D721Med (cell line): ENCODE data around the gene MRM1.

Experiments used
- DNase-seq: peaks from one replicate; pipeline ENCODE4 v3.0.0; 2011; ENCODE audit warnings: low spot score; ENCODE audit not compliant: insufficient read length
- FAIRE-seq: peaks from 2 replicates; lab custom pipeline; 2011; peaks lifted over from hg19 to GRCh38; lab: Jason Lieb, UNC
- TF ChIP-seq, protein P1 (sequence below): IDR thresholded peaks from 2 replicates; pipeline ENCODE4 v1.5.1; 2012; ENCODE audit warnings: mild to moderate bottlenecking, control low read depth; ENCODE audit not compliant: insufficient read depth; ENCODE audit errors: missing control alignments

MRM1 gene

GRCh38 chr17:36594626-36595401, 6.6 kb upstream of the MRM1 start:
- DNase-seq (no peak), FAIRE-seq (no peak)
- TF ChIP-seq, protein P1, sequence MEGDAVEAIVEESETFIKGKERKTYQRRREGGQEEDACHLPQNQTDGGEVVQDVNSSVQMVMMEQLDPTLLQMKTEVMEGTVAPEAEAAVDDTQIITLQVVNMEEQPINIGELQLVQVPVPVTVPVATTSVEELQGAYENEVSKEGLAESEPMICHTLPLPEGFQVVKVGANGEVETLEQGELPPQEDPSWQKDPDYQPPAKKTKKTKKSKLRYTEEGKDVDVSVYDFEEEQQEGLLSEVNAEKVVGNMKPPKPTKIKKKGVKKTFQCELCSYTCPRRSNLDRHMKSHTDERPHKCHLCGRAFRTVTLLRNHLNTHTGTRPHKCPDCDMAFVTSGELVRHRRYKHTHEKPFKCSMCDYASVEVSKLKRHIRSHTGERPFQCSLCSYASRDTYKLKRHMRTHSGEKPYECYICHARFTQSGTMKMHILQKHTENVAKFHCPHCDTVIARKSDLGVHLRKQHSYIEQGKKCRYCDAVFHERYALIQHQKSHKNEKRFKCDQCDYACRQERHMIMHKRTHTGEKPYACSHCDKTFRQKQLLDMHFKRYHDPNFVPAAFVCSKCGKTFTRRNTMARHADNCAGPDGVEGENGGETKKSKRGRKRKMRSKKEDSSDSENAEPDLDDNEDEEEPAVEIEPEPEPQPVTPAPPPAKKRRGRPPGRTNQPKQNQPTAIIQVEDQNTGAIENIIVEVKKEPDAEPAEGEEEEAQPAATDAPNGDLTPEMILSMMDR, result no peak

GRCh38 chr17:36597226-36597625, 4.2 kb upstream of the MRM1 start:
- FAIRE-seq (no peak), DNase-seq (no peak)

DNA sequence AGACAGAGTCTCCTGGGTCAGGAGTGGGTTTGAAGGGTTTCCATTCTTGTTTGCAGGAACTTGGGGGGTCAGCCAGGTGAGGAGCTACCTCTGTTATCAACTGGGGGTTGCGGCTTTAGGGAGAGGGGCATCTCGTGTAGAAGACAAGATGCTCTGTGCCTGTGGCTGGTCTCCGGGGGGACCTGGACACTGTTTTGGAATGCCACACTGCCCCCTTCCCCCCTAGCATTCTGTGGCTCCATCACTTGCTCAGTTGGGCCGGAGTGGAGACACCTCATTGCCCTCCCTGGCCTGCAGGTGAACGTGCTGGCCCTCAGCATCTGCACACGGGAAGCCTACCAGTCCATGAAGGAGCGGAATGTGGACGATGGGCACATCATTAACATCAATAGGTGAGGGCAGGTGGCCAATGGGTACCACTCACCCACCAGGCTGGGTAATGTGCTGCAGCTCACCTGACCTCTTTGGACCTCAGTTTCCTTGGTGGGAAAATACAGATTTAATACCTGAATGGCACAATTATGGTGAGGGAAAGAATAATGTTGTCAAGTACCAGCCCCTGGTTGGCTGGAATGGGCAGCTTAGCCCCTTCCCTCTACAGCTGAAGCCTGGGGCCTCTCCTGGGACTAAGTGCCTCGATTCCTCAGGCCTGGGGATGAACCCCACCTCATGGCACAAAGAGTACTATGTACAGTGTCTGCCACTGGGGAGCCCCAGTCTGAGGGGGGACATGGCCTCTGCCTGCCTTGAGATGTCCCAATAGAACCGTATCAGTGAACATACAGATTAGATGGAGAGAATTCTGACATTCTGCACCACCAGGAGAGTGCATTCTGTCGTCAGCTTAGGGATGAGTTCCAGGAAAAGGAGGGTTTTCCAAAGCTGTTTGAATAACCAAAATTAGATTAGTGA, 3.3 kb upstream of the MRM1 start:
- FAIRE-seq, result no peak
- TF ChIP-seq, protein P1, result no peak
- no peak for DNase-seq

More at GRCh38 chr17:36597226-36597625, 4.2 kb upstream of the MRM1 start:
- TF ChIP-seq, protein P1, result no peak

DNA sequence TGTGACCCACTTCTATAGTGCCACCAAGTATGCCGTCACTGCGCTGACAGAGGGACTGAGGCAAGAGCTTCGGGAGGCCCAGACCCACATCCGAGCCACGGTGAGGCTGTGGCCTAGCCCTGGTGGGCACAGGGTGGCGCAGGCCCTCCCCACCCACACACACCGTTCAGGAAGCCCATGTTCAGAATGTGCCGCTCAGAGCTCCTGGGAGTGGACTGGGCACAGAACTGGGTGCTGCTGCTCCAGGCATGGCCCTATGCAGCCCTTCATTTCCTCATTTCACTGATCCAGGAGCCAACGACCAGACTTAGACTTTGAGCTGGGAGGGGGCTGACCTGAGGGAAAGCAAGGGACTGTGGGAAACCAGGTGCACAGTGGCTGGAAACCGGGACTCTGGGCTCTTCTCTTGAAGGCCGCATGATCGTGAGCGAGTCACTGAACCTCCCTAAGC, 2.4 kb upstream of the MRM1 start:
- no peak for FAIRE-seq
- no peak for DNase-seq
- TF ChIP-seq, protein P1, result no peak

DNA sequence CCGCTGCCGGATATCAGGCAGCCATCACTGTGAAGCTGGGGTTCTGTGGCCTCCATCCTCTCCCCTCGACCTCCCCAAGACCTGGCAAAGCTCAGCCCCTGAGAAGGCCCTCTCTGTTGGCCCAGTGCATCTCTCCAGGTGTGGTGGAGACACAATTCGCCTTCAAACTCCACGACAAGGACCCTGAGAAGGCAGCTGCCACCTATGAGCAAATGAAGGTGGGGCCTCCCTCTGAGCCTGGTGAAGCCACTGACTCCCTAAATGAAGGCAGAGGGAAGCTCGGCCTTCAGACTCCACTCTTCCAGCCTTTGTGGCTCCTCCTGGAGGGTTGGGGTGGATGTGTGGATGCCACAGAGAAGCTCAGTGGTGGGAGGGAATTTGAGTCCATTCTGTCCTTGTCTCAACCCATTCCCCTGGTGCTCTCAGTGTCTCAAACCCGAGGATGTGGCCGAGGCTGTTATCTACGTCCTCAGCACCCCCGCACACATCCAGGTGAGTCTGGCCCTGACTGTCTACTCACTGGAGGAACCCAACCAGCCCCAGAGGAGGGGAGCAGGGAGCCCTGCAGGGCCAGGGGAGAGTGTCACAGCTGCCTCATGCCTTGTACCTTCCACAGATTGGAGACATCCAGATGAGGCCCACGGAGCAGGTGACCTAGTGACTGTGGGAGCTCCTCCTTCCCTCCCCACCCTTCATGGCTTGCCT, 1.7 kb upstream of the MRM1 start:
- TF ChIP-seq, protein P1, result no peak
- DNase-seq (no peak), FAIRE-seq (no peak)

DNA sequence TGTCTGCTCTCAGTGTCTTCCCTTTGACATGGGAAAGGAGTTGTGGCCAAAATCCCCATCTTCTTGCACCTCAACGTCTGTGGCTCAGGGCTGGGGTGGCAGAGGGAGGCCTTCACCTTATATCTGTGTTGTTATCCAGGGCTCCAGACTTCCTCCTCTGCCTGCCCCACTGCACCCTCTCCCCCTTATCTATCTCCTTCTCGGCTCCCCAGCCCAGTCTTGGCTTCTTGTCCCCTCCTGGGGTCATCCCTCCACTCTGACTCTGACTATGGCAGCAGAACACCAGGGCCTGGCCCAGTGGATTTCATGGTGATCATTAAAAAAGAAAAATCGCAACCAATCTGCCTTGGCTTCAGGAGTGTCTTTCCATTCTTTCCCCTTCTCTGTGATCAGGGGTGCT, 918 bp upstream of the MRM1 start:
- FAIRE-seq (no peak), DNase-seq (no peak)
- TF ChIP-seq, protein P1, result no peak
